C4-2B (cell line): ENCODE data around the gene USP6NL.

Experiments
- ZFX ChIP-seq: fragments of 450-650 bp; IDR thresholded peaks from 2 replicates; pipeline ENCODE4 v1.6.1; 2017
- TF ChIP-seq, protein P1 (sequence below): fragments of 450-650 bp; conservative IDR thresholded peaks from 2 replicates; pipeline ENCODE4 v1.5.1; 2017; ENCODE audit warnings: mild to moderate bottlenecking

DNA sequence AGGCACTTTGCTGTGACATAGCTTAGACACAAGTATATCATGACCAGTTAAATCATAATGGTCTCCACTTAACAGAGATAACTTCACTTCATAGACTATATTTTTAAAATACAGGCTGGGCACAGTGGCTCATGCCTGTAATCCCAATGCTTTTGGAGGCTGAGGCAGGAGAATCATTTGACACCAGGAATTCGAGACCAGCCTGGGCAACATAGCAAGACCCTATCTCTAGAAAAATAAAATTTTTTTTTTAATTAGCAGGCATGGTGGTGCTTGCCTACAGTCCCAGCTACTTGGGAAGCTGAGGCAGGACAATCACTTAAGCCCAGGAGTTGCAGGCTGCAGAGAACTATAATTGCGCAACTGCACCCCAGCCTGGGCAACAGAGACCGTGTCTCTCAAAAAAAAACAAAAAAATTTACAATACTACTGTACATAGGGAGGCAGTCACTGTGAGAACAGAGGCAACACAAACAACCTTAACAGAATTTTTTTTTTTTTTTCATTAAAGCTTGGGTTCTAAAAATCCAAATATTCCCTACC lies 105.1 kb downstream of the USP6NL start:
- TF ChIP-seq, protein P1, sequence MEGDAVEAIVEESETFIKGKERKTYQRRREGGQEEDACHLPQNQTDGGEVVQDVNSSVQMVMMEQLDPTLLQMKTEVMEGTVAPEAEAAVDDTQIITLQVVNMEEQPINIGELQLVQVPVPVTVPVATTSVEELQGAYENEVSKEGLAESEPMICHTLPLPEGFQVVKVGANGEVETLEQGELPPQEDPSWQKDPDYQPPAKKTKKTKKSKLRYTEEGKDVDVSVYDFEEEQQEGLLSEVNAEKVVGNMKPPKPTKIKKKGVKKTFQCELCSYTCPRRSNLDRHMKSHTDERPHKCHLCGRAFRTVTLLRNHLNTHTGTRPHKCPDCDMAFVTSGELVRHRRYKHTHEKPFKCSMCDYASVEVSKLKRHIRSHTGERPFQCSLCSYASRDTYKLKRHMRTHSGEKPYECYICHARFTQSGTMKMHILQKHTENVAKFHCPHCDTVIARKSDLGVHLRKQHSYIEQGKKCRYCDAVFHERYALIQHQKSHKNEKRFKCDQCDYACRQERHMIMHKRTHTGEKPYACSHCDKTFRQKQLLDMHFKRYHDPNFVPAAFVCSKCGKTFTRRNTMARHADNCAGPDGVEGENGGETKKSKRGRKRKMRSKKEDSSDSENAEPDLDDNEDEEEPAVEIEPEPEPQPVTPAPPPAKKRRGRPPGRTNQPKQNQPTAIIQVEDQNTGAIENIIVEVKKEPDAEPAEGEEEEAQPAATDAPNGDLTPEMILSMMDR = no peak
- TF ChIP-seq ZFX = no peak
